H9 (cell line): ENCODE results near the gene BPTF. TPM values are rescaled to one million over a fixed set of nuclear protein-coding genes. Genes with fewer than 3 reads are reported as not detected.

Source experiments
- DNase-seq: peaks from one replicate; pipeline ENCODE4 v3.0.0-alpha.2; 2017
- H2AFZ ChIP-seq: one replicate; pipeline ENCODE4 v1.6.1; 2013; ENCODE audit warnings: mild to moderate bottlenecking, low read length, control low read depth, moderate library complexity
- H2AK5ac ChIP-seq: 2 replicates; pipeline ENCODE4 v1.6.1; 2013; ENCODE audit warnings: low read length, control low read depth, mixed read lengths; ENCODE audit not compliant: insufficient read length
- H2BK120ac ChIP-seq: one replicate; pipeline ENCODE4 v1.6.1; 2013; ENCODE audit warnings: low read depth, mild to moderate bottlenecking, low read length, control low read depth, inconsistent platforms; ENCODE audit not compliant: poor library complexity, severe bottlenecking
- H2BK12ac ChIP-seq: 2 replicates; pipeline ENCODE4 v1.6.1; 2013; ENCODE audit warnings: low read length, control low read depth, mixed read lengths, low read depth; ENCODE audit not compliant: insufficient read length
- H2BK15ac ChIP-seq: 2 replicates; pipeline ENCODE4 v1.6.1; 2013; ENCODE audit warnings: low read depth, low read length, control low read depth
- H2BK20ac ChIP-seq: one replicate; pipeline ENCODE4 v1.6.1; 2013; ENCODE audit warnings: low read depth, mild to moderate bottlenecking, low read length, control low read depth, inconsistent platforms; ENCODE audit not compliant: poor library complexity, severe bottlenecking
- H2BK5ac ChIP-seq: 2 replicates; pipeline ENCODE4 v1.6.1; 2013; ENCODE audit warnings: low read length, control low read depth, mixed read lengths; ENCODE audit not compliant: insufficient read length
- H3K14ac ChIP-seq: 2 replicates; pipeline ENCODE4 v1.6.1; 2013; ENCODE audit warnings: low read length, control low read depth; ENCODE audit not compliant: insufficient read depth
- H3K18ac ChIP-seq: 2 replicates; pipeline ENCODE4 v1.6.1; 2013; ENCODE audit warnings: low read depth, mild to moderate bottlenecking, mixed read lengths, low read length, control low read depth; ENCODE audit not compliant: insufficient read length
- H3K23ac ChIP-seq: 2 replicates; pipeline ENCODE4 v1.6.1; 2013; ENCODE audit warnings: low read length, control low read depth, mixed read lengths, low read depth; ENCODE audit not compliant: insufficient read length
- H3K23me2 ChIP-seq: 2 replicates; pipeline ENCODE4 v1.6.1; 2013; ENCODE audit warnings: low read depth, mild to moderate bottlenecking, mixed read lengths, low read length, control low read depth; ENCODE audit not compliant: insufficient read length, poor library complexity, severe bottlenecking
- H3K27ac ChIP-seq: 2 replicates; pipeline ENCODE4 v1.5.1; 2013; ENCODE audit warnings: low read length, control low read depth, mixed read lengths, low read depth; ENCODE audit not compliant: insufficient read length
- H3K27me3 ChIP-seq: 2 replicates; pipeline ENCODE4 v1.6.1; 2013; ENCODE audit warnings: low read length, control low read depth, inconsistent platforms; ENCODE audit not compliant: insufficient read depth
- H3K4ac ChIP-seq: 2 replicates; pipeline ENCODE4 v1.6.1; 2013; ENCODE audit warnings: low read depth, mild to moderate bottlenecking, control low read depth, inconsistent platforms, low read length, moderate library complexity
- H3K4me1 ChIP-seq: 2 replicates; pipeline ENCODE4 v1.6.1; 2013; ENCODE audit warnings: low read length, control low read depth, inconsistent platforms; ENCODE audit not compliant: insufficient read depth
- H3K4me2 ChIP-seq: 2 replicates; pipeline ENCODE4 v1.6.1; 2013; ENCODE audit warnings: low read length, control low read depth, mixed read lengths; ENCODE audit not compliant: insufficient read length, insufficient read depth
- H3K56ac ChIP-seq: 2 replicates; pipeline ENCODE4 v1.6.1; 2013; ENCODE audit warnings: low read depth, mild to moderate bottlenecking, mixed read lengths, low read length, control low read depth; ENCODE audit not compliant: insufficient read length
- H3K79me1 ChIP-seq: 2 replicates; pipeline ENCODE4 v1.6.1; 2013; ENCODE audit warnings: low read depth, mild to moderate bottlenecking, moderate library complexity, low read length, control low read depth, inconsistent platforms; ENCODE audit not compliant: insufficient read depth, poor library complexity, severe bottlenecking
- H3K79me2 ChIP-seq: 2 replicates; pipeline ENCODE4 v1.6.1; 2013; ENCODE audit warnings: low read length, control low read depth, inconsistent platforms; ENCODE audit not compliant: insufficient read depth
- H3K9ac ChIP-seq: 2 replicates; pipeline ENCODE4 v1.6.1; 2013; ENCODE audit warnings: low read length, control low read depth, mixed read lengths; ENCODE audit not compliant: insufficient read length; ENCODE audit errors: extremely low read depth
- H3K9me3 ChIP-seq: one replicate; pipeline ENCODE4 v1.6.1; 2013; ENCODE audit warnings: low read depth, low read length, inconsistent platforms; ENCODE audit not compliant: control insufficient read depth
- H3T11ph ChIP-seq: one replicate; pipeline ENCODE4 v1.6.1; 2013; ENCODE audit warnings: mild to moderate bottlenecking, low read length, control low read depth, inconsistent platforms
- H4K20me1 ChIP-seq: one replicate; pipeline ENCODE4 v1.6.1; 2013; ENCODE audit not compliant: control insufficient read depth, insufficient read length, insufficient read depth
- H4K5ac ChIP-seq: 2 replicates; pipeline ENCODE4 v1.6.1; 2013; ENCODE audit warnings: low read depth, mild to moderate bottlenecking, mixed read lengths, low read length, control low read depth; ENCODE audit not compliant: insufficient read length
- H4K8ac ChIP-seq: replicated peaks from 2 replicates; pipeline ENCODE4 v1.6.1; 2013; ENCODE audit warnings: low read length, control low read depth, mixed read lengths, low read depth; ENCODE audit not compliant: insufficient read length
- H4K91ac ChIP-seq: 2 replicates; pipeline ENCODE4 v1.6.1; 2013; ENCODE audit warnings: low read depth, mild to moderate bottlenecking, moderate library complexity, mixed read lengths, low read length, control low read depth; ENCODE audit not compliant: insufficient read length
- H3K27ac Mint-ChIP-seq, 3 experiments: 2 replicates in 2 of 3; 3 replicates in 1 of 3; pipeline ENCODE4 v1.8.0; 2020 to 2021; ENCODE audit warnings: mixed read lengths in 3 of 3, mild to moderate bottlenecking in 1 of 3, moderate library complexity in 1 of 3
- H3K27me3 Mint-ChIP-seq: 2 replicates; pipeline ENCODE4 v1.8.0; 2021; ENCODE audit warnings: low read depth, mild to moderate bottlenecking, moderate library complexity, mixed read lengths
- H3K36me3 Mint-ChIP-seq, 3 experiments: 2 replicates in 2 of 3; 3 replicates in 1 of 3; pipeline ENCODE4 v1.8.0; 2020 to 2021; ENCODE audit warnings: low read depth in 3 of 3, mixed read lengths in 3 of 3; ENCODE audit not compliant: insufficient read depth in 1 of 3
- H3K4me1 Mint-ChIP-seq, 2 experiments: 2 replicates each; pipeline ENCODE4 v1.8.0; 2020; ENCODE audit warnings: mixed read lengths in 2 of 2
- H3K4me3 Mint-ChIP-seq, 2 experiments: 2 replicates in 1 of 2; 3 replicates in 1 of 2; pipeline ENCODE4 v1.8.0; 2020 to 2021; ENCODE audit warnings: mild to moderate bottlenecking in 2 of 2, mixed read lengths in 2 of 2, moderate library complexity in 1 of 2
- H3K9me3 Mint-ChIP-seq, 2 experiments: 2 replicates in 1 of 2; 3 replicates in 1 of 2; pipeline ENCODE4 v1.8.0; 2020; ENCODE audit warnings: mild to moderate bottlenecking in 2 of 2, mixed read lengths in 2 of 2, moderate library complexity in 1 of 2
- WGBS: extraction: QIAGEN DNeasy Blood & Tissue Kit; methylation state at CpG from one replicate; pipeline ENCODE4 v1.1.7; 2013; ENCODE audit warnings: missing lambda C conversion rate, low lambda C conversion rate, mixed read lengths; ENCODE audit not compliant: insufficient read length; ENCODE audit errors: extremely low coverage; 5-methylcytosine and 5-hydroxymethylcytosine counted together
- total RNA-seq: library from RNA; stranded (reverse); gene quantifications from 2 replicates; pipeline ENCODE4 v1.2.1, GENCODE V29; 2021
- TF ChIP-seq, protein P1 (sequence below): fragments of 200-600 bp; sonication (generic); conservative IDR thresholded peaks from 3 replicates; pipeline ENCODE4 v1.8.0; 2021; ENCODE audit warnings: antibody characterized with exemption, mild to moderate bottlenecking

BPTF gene
- total RNA-seq, 1 experiment from 2014 or later: 203 TPM

DNA sequence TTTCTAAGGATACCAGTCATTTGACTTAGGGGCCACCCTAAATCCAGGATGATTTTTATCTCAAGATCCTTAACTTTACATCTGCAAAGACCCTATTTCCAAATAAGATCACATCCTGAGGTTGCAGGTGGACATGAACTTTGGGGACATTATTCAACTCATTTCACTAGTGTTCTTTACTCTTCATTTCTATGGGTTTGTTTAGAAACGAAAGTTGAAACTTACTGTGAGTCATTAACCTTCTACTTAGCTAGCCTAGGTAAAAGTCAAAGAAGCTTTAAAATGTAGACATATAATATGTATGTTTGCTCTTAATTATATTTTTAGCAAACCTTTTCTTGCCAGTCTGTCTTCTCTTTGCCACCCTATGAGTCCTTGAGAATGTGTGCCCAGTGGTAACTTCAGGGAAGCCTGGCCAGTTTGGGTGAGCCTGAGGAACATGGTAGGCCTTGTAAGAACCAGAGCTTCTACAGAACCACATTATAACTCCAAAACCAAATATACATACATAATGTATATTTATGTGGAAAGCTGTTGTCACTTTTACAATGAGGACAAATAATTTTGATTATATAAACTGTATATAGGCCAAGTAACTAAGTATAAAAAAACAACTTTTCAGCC lies 38.4 kb downstream of the BPTF start:
- H3K9me3 ChIP-seq: no peaks in the 10 kb centered on the region
- no peaks in the 10 kb centered on the region for H3K23me2 ChIP-seq
- WGBS: no CpG with 5 or more reads among the region's 1 CpG
- no peak overlapping the region for H2BK15ac ChIP-seq
- no peak overlapping the region for H3K4me2 ChIP-seq
- no peak overlapping the region for H3K4me3 Mint-ChIP-seq
- H3K79me2 ChIP-seq: peaks cover 25% of the 10 kb centered on the region; the same call in 1 of the 2 replicates
- no peak overlapping the region for H2BK5ac ChIP-seq
- H3K9me3 Mint-ChIP-seq: no peaks in the 10 kb centered on the region
- peaks cover 11 to 39% (median 25%) of the 10 kb centered on the region in 3 experiments; a peak in 6 of 7 replicates for H3K36me3 Mint-ChIP-seq
- peak overlapping the region in 1 of 3 experiments; percentile 36; a peak in 2 of 7 replicates for H3K27ac Mint-ChIP-seq
- DNase-seq: no peak
- H3K14ac ChIP-seq: no peak overlapping the region
- peaks cover 20% of the 10 kb centered on the region for H3K79me1 ChIP-seq
- no peak overlapping the region for H3K9ac ChIP-seq
- H3K18ac ChIP-seq: no peak overlapping the region
- no peak overlapping the region for H3K56ac ChIP-seq
- no peak overlapping the region for H4K8ac ChIP-seq
- H2BK12ac ChIP-seq: no peak overlapping the region
- no peaks in the 10 kb centered on the region for H3K27me3 Mint-ChIP-seq
- H3T11ph ChIP-seq: no peak overlapping the region
- H4K20me1 ChIP-seq: no peaks in the 10 kb centered on the region
- no peak overlapping the region for H3K27ac ChIP-seq
- H3K23ac ChIP-seq: no peak overlapping the region
- H4K5ac ChIP-seq: no peak overlapping the region
- peaks cover 2% of the 10 kb centered on the region in 2 experiments; a peak in 2 of 4 replicates for H3K4me1 Mint-ChIP-seq
- no peak overlapping the region for H2AK5ac ChIP-seq
- H3K27me3 ChIP-seq: no peaks in the 10 kb centered on the region
- no peak overlapping the region for H2BK120ac ChIP-seq
- no peak overlapping the region for H2AFZ ChIP-seq
- H3K4ac ChIP-seq: no peak overlapping the region
- H3K4me1 ChIP-seq: no peaks in the 10 kb centered on the region
- H4K91ac ChIP-seq: no peak overlapping the region
- no peak overlapping the region for H2BK20ac ChIP-seq
- TF ChIP-seq, protein P1, sequence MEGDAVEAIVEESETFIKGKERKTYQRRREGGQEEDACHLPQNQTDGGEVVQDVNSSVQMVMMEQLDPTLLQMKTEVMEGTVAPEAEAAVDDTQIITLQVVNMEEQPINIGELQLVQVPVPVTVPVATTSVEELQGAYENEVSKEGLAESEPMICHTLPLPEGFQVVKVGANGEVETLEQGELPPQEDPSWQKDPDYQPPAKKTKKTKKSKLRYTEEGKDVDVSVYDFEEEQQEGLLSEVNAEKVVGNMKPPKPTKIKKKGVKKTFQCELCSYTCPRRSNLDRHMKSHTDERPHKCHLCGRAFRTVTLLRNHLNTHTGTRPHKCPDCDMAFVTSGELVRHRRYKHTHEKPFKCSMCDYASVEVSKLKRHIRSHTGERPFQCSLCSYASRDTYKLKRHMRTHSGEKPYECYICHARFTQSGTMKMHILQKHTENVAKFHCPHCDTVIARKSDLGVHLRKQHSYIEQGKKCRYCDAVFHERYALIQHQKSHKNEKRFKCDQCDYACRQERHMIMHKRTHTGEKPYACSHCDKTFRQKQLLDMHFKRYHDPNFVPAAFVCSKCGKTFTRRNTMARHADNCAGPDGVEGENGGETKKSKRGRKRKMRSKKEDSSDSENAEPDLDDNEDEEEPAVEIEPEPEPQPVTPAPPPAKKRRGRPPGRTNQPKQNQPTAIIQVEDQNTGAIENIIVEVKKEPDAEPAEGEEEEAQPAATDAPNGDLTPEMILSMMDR: no peak
